HepG2 (cell line): ENCODE measurements around the gene AP5Z1. TPM values are rescaled to one million over a fixed set of nuclear protein-coding genes. Genes with fewer than 3 reads are reported as not detected.

Source experiments
- AGO1 ChIP-seq: fragments of 200-400 bp; formaldehyde crosslinking; IDR thresholded peaks from 2 replicates; pipeline ENCODE4 v1.6.1; 2017; ENCODE audit warnings: mild to moderate bottlenecking, low read depth, low read length, moderate library complexity; ENCODE audit not compliant: poor library complexity, severe bottlenecking
- ATM ChIP-seq: fragments of 450-650 bp; IDR thresholded peaks from 2 replicates; pipeline ENCODE4 v1.7.1; 2017; ENCODE audit warnings: mild to moderate bottlenecking, borderline replicate concordance
- BATF2 ChIP-seq: sonication (generic); formaldehyde crosslinking; IDR thresholded peaks from 2 replicates; pipeline ENCODE4 v1.8.0; 2022; ENCODE audit warnings: mild to moderate bottlenecking, missing genetic modification reagents, moderate library complexity
- CCAR2 ChIP-seq: fragments of 200-400 bp; formaldehyde crosslinking; optimal IDR thresholded peaks from 2 replicates; pipeline ENCODE3; 2018; ENCODE audit warnings: low read depth, mild to moderate bottlenecking, low read length, moderate library complexity
- EHMT2 ChIP-seq: fragments of 200-600 bp; sonication (generic); IDR thresholded peaks from 2 replicates; pipeline ENCODE4 v1.7.0; 2017; ENCODE audit warnings: antibody characterized with exemption, low read depth, low read length, borderline replicate concordance
- IRF1 ChIP-seq: sonication (generic); formaldehyde crosslinking; IDR thresholded peaks from 2 replicates; pipeline ENCODE4 v1.4.0; 2020; ENCODE audit warnings: low read depth, mild to moderate bottlenecking, missing genetic modification reagents
- KLF13 ChIP-seq: sonication (generic); formaldehyde crosslinking; IDR thresholded peaks from 2 replicates; pipeline ENCODE4 v1.4.0; 2020; ENCODE audit warnings: mild to moderate bottlenecking, missing genetic modification reagents
- NFAT5 ChIP-seq: sonication (generic); formaldehyde crosslinking; IDR thresholded peaks from 2 replicates; pipeline ENCODE4 v1.4.0; 2020; ENCODE audit warnings: missing genetic modification reagents
- PHB2 ChIP-seq: fragments of 450-650 bp; IDR thresholded peaks from 2 replicates; pipeline ENCODE4 v1.6.1; 2018; ENCODE audit not compliant: partially characterized antibody
- RNF2 ChIP-seq: fragments of 450-650 bp; conservative IDR thresholded peaks from 2 replicates; pipeline ENCODE4 v1.6.1; 2016; ENCODE audit warnings: low read depth
- SOX6 ChIP-seq, 2 experiments: fragments of 450-650 bp in 1 of 2; sonication (generic) in 1 of 2; formaldehyde crosslinking in 1 of 2; IDR thresholded peaks; 2 replicates each; pipeline versions ENCODE4 v1.4.0 to v1.6.1; 2017 to 2020; ENCODE audit warnings: antibody characterized with exemption in 1 of 2, mild to moderate bottlenecking in 1 of 2, missing genetic modification reagents in 1 of 2
- TEAD3 ChIP-seq: optimal IDR thresholded peaks from 2 replicates; pipeline ENCODE3; 2016; ENCODE audit warnings: borderline replicate concordance
- YEATS4 ChIP-seq: sonication (generic); formaldehyde crosslinking; IDR thresholded peaks from 2 replicates; pipeline ENCODE4 v1.4.0; 2020; ENCODE audit warnings: missing genetic modification reagents, borderline replicate concordance
- ZNF746 ChIP-seq: sonication (generic); formaldehyde crosslinking; IDR thresholded peaks from 2 replicates; pipeline ENCODE4 v1.8.0; 2022; ENCODE audit warnings: mild to moderate bottlenecking, missing genetic modification reagents
- polyA plus RNA-seq, 8 experiments: library from polyadenylated mRNA; depleted of rRNA in 3 of 8; stranded (reverse) in 7 of 8; unstranded in 1 of 8; fragments of >200 nt; fragmentation: Illumina TruSeq in 4 of 8; extraction: Trizol in 4 of 8; gene quantifications; 2 replicates each; pipeline versions ENCODE4 v1.2.1 to v1.2.3, GENCODE V29; 2011 to 2016; ENCODE audit warnings: low read depth in 4 of 8, missing spikeins in 1 of 8, mixed read lengths in 1 of 8; ENCODE audit not compliant: insufficient read depth in 1 of 8
- total RNA-seq, 5 experiments: library from RNA; depleted of rRNA; stranded (reverse); fragments of >200 nt; fragmentation: Illumina TruSeq; extraction: Trizol; gene quantifications; 2 replicates each; pipeline ENCODE4 v1.2.3, GENCODE V29; 2016; ENCODE audit warnings: low read depth in 1 of 5
- TF ChIP-seq, protein P1 (sequence below): sonication (generic); formaldehyde crosslinking; IDR thresholded peaks from 2 replicates; pipeline ENCODE4 v1.4.0; 2020; ENCODE audit warnings: mild to moderate bottlenecking, missing genetic modification reagents
- TF ChIP-seq, protein P2 (sequence below): sonication (generic); formaldehyde crosslinking; IDR thresholded peaks from 2 replicates; pipeline ENCODE4 v1.4.0; 2020; ENCODE audit warnings: missing genetic modification reagents, mild to moderate bottlenecking, borderline replicate concordance

AP5Z1 gene
- total and polyA plus RNA-seq, 2 of the 13 experiments (the other 11 are each of a cell fraction or from before 2014, with no cell fraction given): 9.3 to 15.1 TPM

GRCh38 chr7:4775250-4775847 is at the start of gene AP5Z1 (continued):
- TF ChIP-seq EHMT2 (no peak), YEATS4 (CRISPR knock-in tag) (peak; percentile 75), NFAT5 (no peak), RNF2 (peak; percentile 69; the same call in 1 of the 2 replicates), BATF2 (CRISPR knock-in tag) (no peak), ATM (no peak), CCAR2 (no peak), ZNF746 (CRISPR knock-in tag) (no peak), TEAD3 (CRISPR knock-in tag) (peak; percentile 21), PHB2 (no peak), SOX6 (IDR thresholded peaks at IDR 0.05) (no peak), SOX6 (CRISPR knock-in tag; IDR thresholded peaks at IDR 0.05) (peak; percentile 52), KLF13 (no peak), AGO1 (peak; percentile 29), IRF1 (CRISPR knock-in tag) (no peak; the same call in 1 of the 2 replicates)
- TF ChIP-seq, protein P1, sequence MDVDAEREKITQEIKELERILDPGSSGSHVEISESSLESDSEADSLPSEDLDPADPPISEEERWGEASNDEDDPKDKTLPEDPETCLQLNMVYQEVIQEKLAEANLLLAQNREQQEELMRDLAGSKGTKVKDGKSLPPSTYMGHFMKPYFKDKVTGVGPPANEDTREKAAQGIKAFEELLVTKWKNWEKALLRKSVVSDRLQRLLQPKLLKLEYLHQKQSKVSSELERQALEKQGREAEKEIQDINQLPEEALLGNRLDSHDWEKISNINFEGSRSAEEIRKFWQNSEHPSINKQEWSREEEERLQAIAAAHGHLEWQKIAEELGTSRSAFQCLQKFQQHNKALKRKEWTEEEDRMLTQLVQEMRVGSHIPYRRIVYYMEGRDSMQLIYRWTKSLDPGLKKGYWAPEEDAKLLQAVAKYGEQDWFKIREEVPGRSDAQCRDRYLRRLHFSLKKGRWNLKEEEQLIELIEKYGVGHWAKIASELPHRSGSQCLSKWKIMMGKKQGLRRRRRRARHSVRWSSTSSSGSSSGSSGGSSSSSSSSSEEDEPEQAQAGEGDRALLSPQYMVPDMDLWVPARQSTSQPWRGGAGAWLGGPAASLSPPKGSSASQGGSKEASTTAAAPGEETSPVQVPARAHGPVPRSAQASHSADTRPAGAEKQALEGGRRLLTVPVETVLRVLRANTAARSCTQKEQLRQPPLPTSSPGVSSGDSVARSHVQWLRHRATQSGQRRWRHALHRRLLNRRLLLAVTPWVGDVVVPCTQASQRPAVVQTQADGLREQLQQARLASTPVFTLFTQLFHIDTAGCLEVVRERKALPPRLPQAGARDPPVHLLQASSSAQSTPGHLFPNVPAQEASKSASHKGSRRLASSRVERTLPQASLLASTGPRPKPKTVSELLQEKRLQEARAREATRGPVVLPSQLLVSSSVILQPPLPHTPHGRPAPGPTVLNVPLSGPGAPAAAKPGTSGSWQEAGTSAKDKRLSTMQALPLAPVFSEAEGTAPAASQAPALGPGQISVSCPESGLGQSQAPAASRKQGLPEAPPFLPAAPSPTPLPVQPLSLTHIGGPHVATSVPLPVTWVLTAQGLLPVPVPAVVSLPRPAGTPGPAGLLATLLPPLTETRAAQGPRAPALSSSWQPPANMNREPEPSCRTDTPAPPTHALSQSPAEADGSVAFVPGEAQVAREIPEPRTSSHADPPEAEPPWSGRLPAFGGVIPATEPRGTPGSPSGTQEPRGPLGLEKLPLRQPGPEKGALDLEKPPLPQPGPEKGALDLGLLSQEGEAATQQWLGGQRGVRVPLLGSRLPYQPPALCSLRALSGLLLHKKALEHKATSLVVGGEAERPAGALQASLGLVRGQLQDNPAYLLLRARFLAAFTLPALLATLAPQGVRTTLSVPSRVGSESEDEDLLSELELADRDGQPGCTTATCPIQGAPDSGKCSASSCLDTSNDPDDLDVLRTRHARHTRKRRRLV (CRISPR knock-in tag): no peak
- TF ChIP-seq, protein P2, sequence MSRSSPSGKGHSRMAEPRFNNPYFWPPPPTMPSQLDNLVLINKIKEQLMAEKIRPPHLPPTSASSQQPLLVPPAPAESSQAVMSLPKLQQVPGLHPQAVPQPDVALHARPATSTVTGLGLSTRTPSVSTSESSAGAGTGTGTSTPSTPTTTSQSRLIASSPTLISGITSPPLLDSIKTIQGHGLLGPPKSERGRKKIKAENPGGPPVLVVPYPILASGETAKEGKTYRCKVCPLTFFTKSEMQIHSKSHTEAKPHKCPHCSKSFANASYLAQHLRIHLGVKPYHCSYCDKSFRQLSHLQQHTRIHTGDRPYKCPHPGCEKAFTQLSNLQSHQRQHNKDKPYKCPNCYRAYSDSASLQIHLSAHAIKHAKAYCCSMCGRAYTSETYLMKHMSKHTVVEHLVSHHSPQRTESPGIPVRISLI (CRISPR knock-in tag): peak; percentile 7; the same call in 1 of the 2 replicates
